ENCODE measurements around the gene SLC4A9. TPM values are rescaled to one million over a fixed set of nuclear protein-coding genes. Genes with fewer than 3 reads are reported as not detected.

SLC4A9 gene
- total RNA-seq, result under 0.01 TPM

- DNase-seq, result no peak
Measured at GRCh38 chr5:140360101-140360500, at the start of gene SLC4A9. SLC4A9 (plus strand) TSS chr5:140360194; CDS start chr5:140360237, 43 bp downstream.

- DNase-seq, result no peak
Measured at GRCh38 chr5:140310434-140310833, 49.6 kb upstream of the SLC4A9 start.

GRCh38 chr5:140311011-140311467 is 49.0 kb upstream of the SLC4A9 start:
- DNase-seq, result no peak

- DNase-seq, result no peak
Measured at GRCh38 chr5:140312067-140312790, 47.8 kb upstream of the SLC4A9 start.

GRCh38 chr5:140312791-140313189 is 47.2 kb upstream of the SLC4A9 start:
- no peak for DNase-seq

GRCh38 chr5:140317859-140318258 is 42.1 kb upstream of the SLC4A9 start:
- DNase-seq, result no peak

GRCh38 chr5:140318792-140319191 is 41.2 kb upstream of the SLC4A9 start:
- DNase-seq, result no peak

- no peak for DNase-seq
Measured at GRCh38 chr5:140319833-140320232, 40.2 kb upstream of the SLC4A9 start.

- DNase-seq, result no peak
Measured at GRCh38 chr5:140321796-140322195, 38.2 kb upstream of the SLC4A9 start.

GRCh38 chr5:140322751-140323731 is 37.0 kb upstream of the SLC4A9 start:
- no peak for DNase-seq

GRCh38 chr5:140324041-140324600 is 35.9 kb upstream of the SLC4A9 start:
- DNase-seq, result no peak

GRCh38 chr5:140324617-140325241 is 35.3 kb upstream of the SLC4A9 start:
- no peak for DNase-seq

GRCh38 chr5:140325486-140325885 is 34.5 kb upstream of the SLC4A9 start:
- DNase-seq, result no peak

- no peak for DNase-seq
Measured at GRCh38 chr5:140327589-140327988, 32.4 kb upstream of the SLC4A9 start.

GRCh38 chr5:140328036-140328764 is 31.8 kb upstream of the SLC4A9 start:
- no peak for DNase-seq

GRCh38 chr5:140329739-140330481 is 30.1 kb upstream of the SLC4A9 start:
- no peak for DNase-seq

- DNase-seq, result no peak
Measured at GRCh38 chr5:140331638-140332037, 28.4 kb upstream of the SLC4A9 start.

- no peak for DNase-seq
Measured at GRCh38 chr5:140336388-140336787, 23.6 kb upstream of the SLC4A9 start.

- no peak for DNase-seq
Measured at GRCh38 chr5:140337880-140338279, 22.1 kb upstream of the SLC4A9 start.

- no peak for DNase-seq
Measured at GRCh38 chr5:140338336-140338735, 21.7 kb upstream of the SLC4A9 start.

GRCh38 chr5:140338908-140339307 is 21.1 kb upstream of the SLC4A9 start:
- no peak for DNase-seq
